ENCODE results near the gene GTF2A1. TPM values are rescaled to one million over a fixed set of nuclear protein-coding genes. Genes with fewer than 3 reads are reported as not detected.

The GTF2A1 gene
- total RNA-seq, 4 donors from 2014 or later = 32.1 to 39.7 (median 35.5) TPM

DNA sequence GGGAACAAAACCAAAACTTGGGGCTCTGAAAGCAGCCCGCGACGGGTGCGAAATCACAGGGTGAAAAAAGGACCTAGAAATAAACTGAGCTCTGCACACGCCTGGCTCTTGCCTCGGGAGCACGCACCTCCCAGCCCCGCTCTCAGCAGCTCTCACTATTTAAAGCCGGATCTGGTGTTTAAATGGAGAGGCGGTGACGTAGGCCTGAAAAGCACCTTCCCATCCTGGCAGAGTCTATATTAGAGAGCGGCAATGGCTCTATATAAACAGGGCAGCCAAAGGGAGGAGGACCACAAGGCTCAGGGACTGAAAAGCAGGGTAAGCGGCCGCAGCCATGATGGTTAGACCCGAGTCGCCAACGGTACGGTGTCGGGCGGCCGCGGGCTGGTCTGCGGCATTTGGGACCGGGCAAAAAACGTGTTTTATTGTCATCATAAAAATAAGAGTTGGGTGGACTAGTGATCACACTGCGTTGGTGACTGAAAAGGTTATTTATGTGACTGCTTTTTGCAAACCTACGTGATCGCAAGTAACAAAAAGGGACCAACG is 1.5 kb downstream of the GTF2A1 start:
- 0 to 1% methylated on average over 29 of the region's 29 CpGs for WGBS, 2 donors
- DNase-seq (ENCODE audit: low spot score in 2 of 2) = peak; percentile 96 to 99
- TF ChIP-seq, protein P1, sequence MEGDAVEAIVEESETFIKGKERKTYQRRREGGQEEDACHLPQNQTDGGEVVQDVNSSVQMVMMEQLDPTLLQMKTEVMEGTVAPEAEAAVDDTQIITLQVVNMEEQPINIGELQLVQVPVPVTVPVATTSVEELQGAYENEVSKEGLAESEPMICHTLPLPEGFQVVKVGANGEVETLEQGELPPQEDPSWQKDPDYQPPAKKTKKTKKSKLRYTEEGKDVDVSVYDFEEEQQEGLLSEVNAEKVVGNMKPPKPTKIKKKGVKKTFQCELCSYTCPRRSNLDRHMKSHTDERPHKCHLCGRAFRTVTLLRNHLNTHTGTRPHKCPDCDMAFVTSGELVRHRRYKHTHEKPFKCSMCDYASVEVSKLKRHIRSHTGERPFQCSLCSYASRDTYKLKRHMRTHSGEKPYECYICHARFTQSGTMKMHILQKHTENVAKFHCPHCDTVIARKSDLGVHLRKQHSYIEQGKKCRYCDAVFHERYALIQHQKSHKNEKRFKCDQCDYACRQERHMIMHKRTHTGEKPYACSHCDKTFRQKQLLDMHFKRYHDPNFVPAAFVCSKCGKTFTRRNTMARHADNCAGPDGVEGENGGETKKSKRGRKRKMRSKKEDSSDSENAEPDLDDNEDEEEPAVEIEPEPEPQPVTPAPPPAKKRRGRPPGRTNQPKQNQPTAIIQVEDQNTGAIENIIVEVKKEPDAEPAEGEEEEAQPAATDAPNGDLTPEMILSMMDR (IDR thresholded peaks at IDR 0.05) = no peak
- TF ChIP-seq POLR2A (IDR thresholded peaks at IDR 0.05) = peak in 1 of 2 donors; percentile 97
- intact Hi-C loops (cut with DNase I; ENCODE audit: low total_unique reads) = no loop called here
- H3K4me3 ChIP-seq (ENCODE audit: low read depth, poor library complexity, severe bottlenecking) = peak overlapping the region; percentile 78

DNA sequence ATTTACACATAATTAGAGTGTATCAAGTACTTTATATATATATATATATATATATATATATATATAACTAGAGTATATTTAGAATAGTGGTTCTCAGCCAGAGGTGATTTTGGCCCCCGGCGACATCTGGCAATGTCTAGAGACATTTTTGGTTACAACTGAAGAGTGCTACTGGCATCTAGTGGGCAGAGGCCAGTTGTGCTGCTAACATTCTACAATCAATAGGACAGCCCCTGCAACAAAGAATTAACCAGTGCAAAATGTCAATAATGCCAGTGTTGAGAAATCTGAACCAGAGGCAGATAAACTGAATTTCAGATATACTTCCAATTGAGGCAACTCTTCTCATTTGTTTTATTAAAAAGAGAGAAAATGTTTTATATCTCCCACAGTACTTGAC is 8.9 kb downstream of the GTF2A1 start:
- no peak overlapping the region for H3K4me3 ChIP-seq (ENCODE audit: low read depth, poor library complexity, severe bottlenecking)
- TF ChIP-seq, protein P1 (IDR thresholded peaks at IDR 0.05) = no peak
- TF ChIP-seq POLR2A (IDR thresholded peaks at IDR 0.05) = no peak
- intact Hi-C loops (cut with DNase I; ENCODE audit: low total_unique reads) = no loop called here
- no peak for DNase-seq (ENCODE audit: low spot score in 2 of 2)
- 23 to 32% methylated on average over 2 of the region's 2 CpGs for WGBS, 2 donors

DNA sequence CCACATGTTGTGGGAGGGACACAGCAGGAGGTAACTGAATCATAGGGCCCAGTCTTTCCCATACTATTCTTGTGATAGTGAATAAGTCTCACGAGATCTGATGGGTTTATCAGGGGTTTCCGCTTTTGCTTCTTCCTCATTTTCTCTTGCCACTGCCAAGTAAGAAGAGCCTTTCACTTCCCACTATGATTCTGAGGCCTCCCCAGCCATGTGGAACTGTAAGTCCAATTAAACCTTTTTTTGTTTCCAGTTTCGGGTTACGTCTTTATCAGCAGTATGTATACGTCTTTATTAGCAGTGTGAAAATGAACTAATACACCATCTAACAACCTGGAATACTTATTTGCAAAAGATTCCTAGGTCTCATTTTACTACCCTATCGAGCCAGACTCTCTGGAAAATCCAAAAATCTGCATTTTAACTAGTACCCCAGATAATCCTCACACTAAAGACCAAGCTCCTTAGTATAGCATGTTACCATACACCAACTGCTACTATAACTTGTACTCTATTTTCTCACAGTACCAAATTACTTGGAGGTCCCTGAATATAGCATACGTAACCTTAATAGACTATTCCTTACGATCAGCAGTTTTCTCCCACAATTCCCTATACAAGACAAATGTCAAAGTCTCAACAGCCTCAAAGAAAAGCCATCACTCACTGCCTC is 11.5 kb downstream of the GTF2A1 start:
- no peak for DNase-seq (ENCODE audit: low spot score in 2 of 2)
- TF ChIP-seq POLR2A (IDR thresholded peaks at IDR 0.05) = no peak
- TF ChIP-seq, protein P1 (IDR thresholded peaks at IDR 0.05) = no peak
- WGBS, 2 donors = 77 to 78% methylated on average over 8 of the region's 8 CpGs
- no peak overlapping the region for H3K4me3 ChIP-seq (ENCODE audit: low read depth, poor library complexity, severe bottlenecking)
- intact Hi-C loops (cut with DNase I; ENCODE audit: low total_unique reads) = no loop called here

DNA sequence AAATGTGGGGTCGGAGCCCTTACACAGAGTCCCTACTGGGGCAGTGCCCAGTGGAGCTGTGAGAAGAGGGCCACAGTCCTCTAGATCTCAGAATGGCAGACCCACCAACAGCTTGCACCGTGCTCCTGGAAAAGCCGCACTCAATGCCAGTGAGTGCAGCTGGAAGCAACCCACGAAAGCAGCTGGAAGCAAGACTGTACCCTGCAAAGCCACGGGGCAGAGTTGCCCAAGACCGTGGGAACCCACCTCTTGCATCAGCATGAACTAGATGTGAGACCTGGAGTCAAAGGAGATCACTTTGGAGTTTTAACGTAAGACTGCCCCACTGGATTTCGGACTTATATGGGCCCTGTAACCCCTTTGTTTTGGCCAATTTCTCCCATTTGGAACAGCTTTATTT is 12.3 kb downstream of the GTF2A1 start:
- peak in 1 of 2 donors; percentile 85 for DNase-seq (ENCODE audit: low spot score in 2 of 2)
- intact Hi-C loops (cut with DNase I; ENCODE audit: low total_unique reads) = no loop called here
- no peak overlapping the region for H3K4me3 ChIP-seq (ENCODE audit: low read depth, poor library complexity, severe bottlenecking)
- 80 to 91% methylated on average over 8 of the region's 8 CpGs for WGBS, 2 donors
- TF ChIP-seq, protein P1 (IDR thresholded peaks at IDR 0.05) = no peak

DNA sequence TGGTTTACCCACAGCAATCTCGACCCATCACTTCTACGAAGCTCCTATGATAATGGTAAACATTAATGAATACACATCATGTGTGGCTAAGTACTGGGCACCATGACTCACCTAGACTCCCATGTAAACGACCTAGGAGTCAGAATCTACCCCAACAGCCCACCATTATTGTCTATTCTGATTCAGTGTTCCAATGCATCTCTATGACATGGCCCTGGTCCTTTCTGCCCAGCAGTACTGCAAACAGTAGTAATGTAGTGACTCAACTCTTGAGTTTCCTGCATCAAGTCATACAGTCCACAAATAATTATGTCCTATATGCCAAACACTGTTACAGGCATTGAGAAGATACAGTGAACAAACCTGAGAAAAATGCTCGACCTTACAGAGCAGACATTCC is 14.6 kb downstream of the GTF2A1 start:
- DNase-seq (ENCODE audit: low spot score in 2 of 2) = no peak
- intact Hi-C loops (cut with DNase I; ENCODE audit: low total_unique reads) = no loop called here
- 83 to 90% methylated on average over 4 of the region's 4 CpGs for WGBS, 2 donors
- H3K4me3 ChIP-seq (ENCODE audit: low read depth, poor library complexity, severe bottlenecking) = no peak overlapping the region
- TF ChIP-seq, protein P1 (IDR thresholded peaks at IDR 0.05) = no peak
- no peak for TF ChIP-seq POLR2A (IDR thresholded peaks at IDR 0.05)

DNA sequence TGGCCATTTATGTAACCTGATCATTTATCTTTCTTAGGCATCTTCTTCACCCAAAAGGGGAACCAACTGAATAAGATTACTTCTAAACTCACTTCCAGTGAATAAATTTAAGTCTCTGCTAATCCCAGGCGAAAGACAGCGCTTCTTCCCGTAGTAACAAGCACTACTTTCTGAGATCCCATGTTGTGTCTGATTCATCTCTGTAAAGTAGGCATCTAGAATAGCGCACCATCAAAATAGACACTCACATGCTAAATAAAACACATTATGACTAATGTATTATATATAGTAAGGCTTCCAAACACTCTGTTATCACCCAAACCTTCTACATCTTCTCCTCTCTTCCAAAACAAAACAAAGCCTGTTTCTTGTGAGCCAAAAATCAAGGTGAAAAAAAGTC is 15.1 kb downstream of the GTF2A1 start:
- no peak for DNase-seq (ENCODE audit: low spot score in 2 of 2)
- H3K4me3 ChIP-seq (ENCODE audit: low read depth, poor library complexity, severe bottlenecking) = no peak overlapping the region
- intact Hi-C loops (cut with DNase I; ENCODE audit: low total_unique reads) = no loop called here
- TF ChIP-seq, protein P1 (IDR thresholded peaks at IDR 0.05) = no peak
- no peak for TF ChIP-seq POLR2A (IDR thresholded peaks at IDR 0.05)
- 92 to 96% methylated on average over 4 of the region's 4 CpGs for WGBS, 2 donors
